H1 (cell line): ENCODE data around the gene HNRNPA3.

Experiments used
- CBX5 ChIP-seq: fragments of 300-800, 300-1000 bp; sonication (generic); IDR thresholded peaks from 2 replicates; pipeline ENCODE4 v1.7.1; 2016; ENCODE audit warnings: antibody characterized with exemption, low read length, low read depth
- CREB1 ChIP-seq: IDR thresholded peaks from 2 replicates; pipeline ENCODE4 v1.6.1; 2012; ENCODE audit warnings: inconsistent platforms
- EP300 ChIP-seq, 2 experiments: IDR thresholded peaks; 1 replicate in 1 of 2; 2 replicates in 1 of 2; pipeline ENCODE4 v1.6.1; 2011 to 2012; ENCODE audit warnings: low read depth in 2 of 2, low read length in 2 of 2, mild to moderate bottlenecking in 2 of 2, borderline replicate concordance in 1 of 2, inconsistent platforms in 1 of 2, moderate library complexity in 1 of 2
- KDM5A ChIP-seq: fragments of 200-600 bp; IDR thresholded peaks from 2 replicates; pipeline ENCODE4 v1.7.1; 2012; ENCODE audit warnings: mild to moderate bottlenecking, low read length, inconsistent platforms, mixed read lengths
- POLR2A ChIP-seq, 2 experiments: IDR thresholded peaks; 1 replicate in 1 of 2; 2 replicates in 1 of 2; pipeline ENCODE4 v1.6.1; 2011; ENCODE audit warnings: low read depth in 2 of 2, low read length in 2 of 2, mild to moderate bottlenecking in 2 of 2; ENCODE audit errors: control extremely low read depth in 1 of 2
- POLR2AphosphoS5 ChIP-seq: IDR thresholded peaks from 2 replicates; pipeline ENCODE4 v1.6.1; 2011; ENCODE audit warnings: low read depth, low read length
- RBBP5 ChIP-seq: IDR thresholded peaks from 2 replicates; pipeline ENCODE4 v1.7.1; 2012; ENCODE audit warnings: low read depth, mild to moderate bottlenecking, inconsistent platforms, low read length, moderate library complexity, borderline replicate concordance
- ZNF274 ChIP-seq: IDR thresholded peaks from 2 replicates; pipeline ENCODE4 v1.7.0; 2012; ENCODE audit warnings: low read length, borderline replicate concordance; ENCODE audit errors: extremely low read depth
- TF ChIP-seq, protein P1 (sequence below): IDR thresholded peaks from 2 replicates; pipeline ENCODE4 v1.6.1; 2011; ENCODE audit warnings: low read length, improper control_type of control experiment
- TF ChIP-seq, protein P2 (sequence below): fragments of 300-600 bp; sonication (generic); IDR thresholded peaks from 2 replicates; pipeline ENCODE4 v1.7.1; 2012; ENCODE audit warnings: low read length, moderate library complexity, mild to moderate bottlenecking, inconsistent platforms; ENCODE audit not compliant: insufficient replicate concordance
- TF ChIP-seq, protein P3 (sequence below), 3 experiments: IDR thresholded peaks; 1 replicate in 2 of 3; 2 replicates in 1 of 3; pipeline versions ENCODE4 v1.5.1 to v1.6.1; 2011; ENCODE audit warnings: low read length in 3 of 3, mild to moderate bottlenecking in 3 of 3, inconsistent platforms in 2 of 3, low read depth in 1 of 3, moderate library complexity in 1 of 3; ENCODE audit not compliant: insufficient read depth in 1 of 3; ENCODE audit errors: control extremely low read depth in 1 of 3

DNA sequence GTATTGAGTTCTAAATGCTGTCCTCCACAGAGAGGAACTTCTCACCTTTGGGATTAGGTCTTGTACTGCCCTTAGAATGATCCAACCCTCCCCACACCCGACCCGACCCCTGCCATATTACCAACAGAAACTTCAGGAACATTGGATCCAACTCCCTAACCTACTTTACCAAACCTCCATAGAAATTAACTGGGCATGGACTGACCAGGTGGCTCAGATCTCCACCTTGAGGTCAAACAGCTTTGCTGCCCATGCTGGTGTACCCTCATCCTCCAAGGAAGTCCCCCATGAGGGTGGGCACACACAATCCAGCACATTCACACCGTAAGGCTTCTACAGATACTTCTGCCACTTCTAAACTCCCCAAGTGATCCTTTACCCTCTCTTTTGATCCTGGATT is 30.5 kb downstream of the HNRNPA3 start:
- TF ChIP-seq CBX5 (no peak), RBBP5 (no peak), POLR2AphosphoS5 (no peak), CREB1 (no peak), EP300 (IDR thresholded peaks at IDR 0.05; ENCODE audit: borderline replicate concordance in 1 of 2, low read depth in 2 of 2, low read length in 2 of 2) (no peak), ZNF274 (no peak), POLR2A (IDR thresholded peaks at IDR 0.05; ENCODE audit: control extremely low read depth in 1 of 2, low read depth in 2 of 2, low read length in 2 of 2) (no peak), KDM5A (no peak)
- TF ChIP-seq, protein P1, sequence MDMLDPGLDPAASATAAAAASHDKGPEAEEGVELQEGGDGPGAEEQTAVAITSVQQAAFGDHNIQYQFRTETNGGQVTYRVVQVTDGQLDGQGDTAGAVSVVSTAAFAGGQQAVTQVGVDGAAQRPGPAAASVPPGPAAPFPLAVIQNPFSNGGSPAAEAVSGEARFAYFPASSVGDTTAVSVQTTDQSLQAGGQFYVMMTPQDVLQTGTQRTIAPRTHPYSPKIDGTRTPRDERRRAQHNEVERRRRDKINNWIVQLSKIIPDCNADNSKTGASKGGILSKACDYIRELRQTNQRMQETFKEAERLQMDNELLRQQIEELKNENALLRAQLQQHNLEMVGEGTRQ, result no peak
- TF ChIP-seq, protein P2, sequence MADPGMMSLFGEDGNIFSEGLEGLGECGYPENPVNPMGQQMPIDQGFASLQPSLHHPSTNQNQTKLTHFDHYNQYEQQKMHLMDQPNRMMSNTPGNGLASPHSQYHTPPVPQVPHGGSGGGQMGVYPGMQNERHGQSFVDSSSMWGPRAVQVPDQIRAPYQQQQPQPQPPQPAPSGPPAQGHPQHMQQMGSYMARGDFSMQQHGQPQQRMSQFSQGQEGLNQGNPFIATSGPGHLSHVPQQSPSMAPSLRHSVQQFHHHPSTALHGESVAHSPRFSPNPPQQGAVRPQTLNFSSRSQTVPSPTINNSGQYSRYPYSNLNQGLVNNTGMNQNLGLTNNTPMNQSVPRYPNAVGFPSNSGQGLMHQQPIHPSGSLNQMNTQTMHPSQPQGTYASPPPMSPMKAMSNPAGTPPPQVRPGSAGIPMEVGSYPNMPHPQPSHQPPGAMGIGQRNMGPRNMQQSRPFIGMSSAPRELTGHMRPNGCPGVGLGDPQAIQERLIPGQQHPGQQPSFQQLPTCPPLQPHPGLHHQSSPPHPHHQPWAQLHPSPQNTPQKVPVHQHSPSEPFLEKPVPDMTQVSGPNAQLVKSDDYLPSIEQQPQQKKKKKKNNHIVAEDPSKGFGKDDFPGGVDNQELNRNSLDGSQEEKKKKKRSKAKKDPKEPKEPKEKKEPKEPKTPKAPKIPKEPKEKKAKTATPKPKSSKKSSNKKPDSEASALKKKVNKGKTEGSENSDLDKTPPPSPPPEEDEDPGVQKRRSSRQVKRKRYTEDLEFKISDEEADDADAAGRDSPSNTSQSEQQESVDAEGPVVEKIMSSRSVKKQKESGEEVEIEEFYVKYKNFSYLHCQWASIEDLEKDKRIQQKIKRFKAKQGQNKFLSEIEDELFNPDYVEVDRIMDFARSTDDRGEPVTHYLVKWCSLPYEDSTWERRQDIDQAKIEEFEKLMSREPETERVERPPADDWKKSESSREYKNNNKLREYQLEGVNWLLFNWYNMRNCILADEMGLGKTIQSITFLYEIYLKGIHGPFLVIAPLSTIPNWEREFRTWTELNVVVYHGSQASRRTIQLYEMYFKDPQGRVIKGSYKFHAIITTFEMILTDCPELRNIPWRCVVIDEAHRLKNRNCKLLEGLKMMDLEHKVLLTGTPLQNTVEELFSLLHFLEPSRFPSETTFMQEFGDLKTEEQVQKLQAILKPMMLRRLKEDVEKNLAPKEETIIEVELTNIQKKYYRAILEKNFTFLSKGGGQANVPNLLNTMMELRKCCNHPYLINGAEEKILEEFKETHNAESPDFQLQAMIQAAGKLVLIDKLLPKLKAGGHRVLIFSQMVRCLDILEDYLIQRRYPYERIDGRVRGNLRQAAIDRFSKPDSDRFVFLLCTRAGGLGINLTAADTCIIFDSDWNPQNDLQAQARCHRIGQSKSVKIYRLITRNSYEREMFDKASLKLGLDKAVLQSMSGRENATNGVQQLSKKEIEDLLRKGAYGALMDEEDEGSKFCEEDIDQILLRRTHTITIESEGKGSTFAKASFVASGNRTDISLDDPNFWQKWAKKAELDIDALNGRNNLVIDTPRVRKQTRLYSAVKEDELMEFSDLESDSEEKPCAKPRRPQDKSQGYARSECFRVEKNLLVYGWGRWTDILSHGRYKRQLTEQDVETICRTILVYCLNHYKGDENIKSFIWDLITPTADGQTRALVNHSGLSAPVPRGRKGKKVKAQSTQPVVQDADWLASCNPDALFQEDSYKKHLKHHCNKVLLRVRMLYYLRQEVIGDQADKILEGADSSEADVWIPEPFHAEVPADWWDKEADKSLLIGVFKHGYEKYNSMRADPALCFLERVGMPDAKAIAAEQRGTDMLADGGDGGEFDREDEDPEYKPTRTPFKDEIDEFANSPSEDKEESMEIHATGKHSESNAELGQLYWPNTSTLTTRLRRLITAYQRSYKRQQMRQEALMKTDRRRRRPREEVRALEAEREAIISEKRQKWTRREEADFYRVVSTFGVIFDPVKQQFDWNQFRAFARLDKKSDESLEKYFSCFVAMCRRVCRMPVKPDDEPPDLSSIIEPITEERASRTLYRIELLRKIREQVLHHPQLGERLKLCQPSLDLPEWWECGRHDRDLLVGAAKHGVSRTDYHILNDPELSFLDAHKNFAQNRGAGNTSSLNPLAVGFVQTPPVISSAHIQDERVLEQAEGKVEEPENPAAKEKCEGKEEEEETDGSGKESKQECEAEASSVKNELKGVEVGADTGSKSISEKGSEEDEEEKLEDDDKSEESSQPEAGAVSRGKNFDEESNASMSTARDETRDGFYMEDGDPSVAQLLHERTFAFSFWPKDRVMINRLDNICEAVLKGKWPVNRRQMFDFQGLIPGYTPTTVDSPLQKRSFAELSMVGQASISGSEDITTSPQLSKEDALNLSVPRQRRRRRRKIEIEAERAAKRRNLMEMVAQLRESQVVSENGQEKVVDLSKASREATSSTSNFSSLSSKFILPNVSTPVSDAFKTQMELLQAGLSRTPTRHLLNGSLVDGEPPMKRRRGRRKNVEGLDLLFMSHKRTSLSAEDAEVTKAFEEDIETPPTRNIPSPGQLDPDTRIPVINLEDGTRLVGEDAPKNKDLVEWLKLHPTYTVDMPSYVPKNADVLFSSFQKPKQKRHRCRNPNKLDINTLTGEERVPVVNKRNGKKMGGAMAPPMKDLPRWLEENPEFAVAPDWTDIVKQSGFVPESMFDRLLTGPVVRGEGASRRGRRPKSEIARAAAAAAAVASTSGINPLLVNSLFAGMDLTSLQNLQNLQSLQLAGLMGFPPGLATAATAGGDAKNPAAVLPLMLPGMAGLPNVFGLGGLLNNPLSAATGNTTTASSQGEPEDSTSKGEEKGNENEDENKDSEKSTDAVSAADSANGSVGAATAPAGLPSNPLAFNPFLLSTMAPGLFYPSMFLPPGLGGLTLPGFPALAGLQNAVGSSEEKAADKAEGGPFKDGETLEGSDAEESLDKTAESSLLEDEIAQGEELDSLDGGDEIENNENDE, result no peak
- TF ChIP-seq, protein P3, sequence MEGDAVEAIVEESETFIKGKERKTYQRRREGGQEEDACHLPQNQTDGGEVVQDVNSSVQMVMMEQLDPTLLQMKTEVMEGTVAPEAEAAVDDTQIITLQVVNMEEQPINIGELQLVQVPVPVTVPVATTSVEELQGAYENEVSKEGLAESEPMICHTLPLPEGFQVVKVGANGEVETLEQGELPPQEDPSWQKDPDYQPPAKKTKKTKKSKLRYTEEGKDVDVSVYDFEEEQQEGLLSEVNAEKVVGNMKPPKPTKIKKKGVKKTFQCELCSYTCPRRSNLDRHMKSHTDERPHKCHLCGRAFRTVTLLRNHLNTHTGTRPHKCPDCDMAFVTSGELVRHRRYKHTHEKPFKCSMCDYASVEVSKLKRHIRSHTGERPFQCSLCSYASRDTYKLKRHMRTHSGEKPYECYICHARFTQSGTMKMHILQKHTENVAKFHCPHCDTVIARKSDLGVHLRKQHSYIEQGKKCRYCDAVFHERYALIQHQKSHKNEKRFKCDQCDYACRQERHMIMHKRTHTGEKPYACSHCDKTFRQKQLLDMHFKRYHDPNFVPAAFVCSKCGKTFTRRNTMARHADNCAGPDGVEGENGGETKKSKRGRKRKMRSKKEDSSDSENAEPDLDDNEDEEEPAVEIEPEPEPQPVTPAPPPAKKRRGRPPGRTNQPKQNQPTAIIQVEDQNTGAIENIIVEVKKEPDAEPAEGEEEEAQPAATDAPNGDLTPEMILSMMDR (IDR thresholded peaks at IDR 0.05; ENCODE audit: control extremely low read depth in 1 of 3, insufficient read depth in 1 of 3, low read depth in 1 of 3, low read length in 3 of 3), result no peak
